Right hindlimb (tissue), 1 donor: Measurements from ENCODE around the gene AFF1.
"Not testable (repeated sequence)": the region's sequence is repeated elsewhere in the genome, so short reads cannot be mapped to it uniquely, and the experiment has no call there.

Source experiments
- DNase-seq: peaks from one replicate; pipeline ENCODE4 v3.0.0-alpha.2; 2018

The AFF1 gene

DNA sequence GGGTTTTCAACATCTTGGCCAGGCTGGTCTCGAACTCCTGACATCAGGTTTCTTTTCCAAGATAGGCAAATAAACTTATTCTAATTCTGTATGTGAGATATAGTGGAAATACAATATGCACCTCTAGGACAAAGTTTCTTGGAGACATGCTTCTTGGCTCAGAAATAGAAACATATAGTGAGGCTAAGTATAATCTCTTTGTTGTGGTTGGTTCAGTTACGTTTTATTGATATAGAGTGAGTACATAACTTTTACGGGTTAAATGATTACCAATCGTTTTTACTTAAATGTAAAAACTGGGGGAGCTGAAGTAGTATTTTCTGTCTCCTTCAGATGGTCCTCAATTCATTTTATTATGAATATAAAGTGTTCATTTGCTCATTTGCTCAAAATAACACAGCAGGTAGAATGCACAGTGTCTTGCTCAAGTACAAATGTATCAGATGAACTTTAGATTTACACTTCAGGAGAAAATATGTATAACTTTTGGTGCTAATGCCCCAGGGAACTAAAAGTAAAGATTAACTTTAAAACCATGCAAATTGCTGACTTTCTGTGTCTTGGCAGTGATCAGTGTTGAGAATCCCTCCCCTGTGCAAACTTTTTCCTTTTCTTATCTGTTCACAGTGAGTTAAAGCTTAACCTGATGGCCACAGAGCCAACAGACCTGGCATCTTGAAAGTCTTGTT, 77.6 kb downstream of the AFF1 start:
- DNase-seq: no peak

DNA sequence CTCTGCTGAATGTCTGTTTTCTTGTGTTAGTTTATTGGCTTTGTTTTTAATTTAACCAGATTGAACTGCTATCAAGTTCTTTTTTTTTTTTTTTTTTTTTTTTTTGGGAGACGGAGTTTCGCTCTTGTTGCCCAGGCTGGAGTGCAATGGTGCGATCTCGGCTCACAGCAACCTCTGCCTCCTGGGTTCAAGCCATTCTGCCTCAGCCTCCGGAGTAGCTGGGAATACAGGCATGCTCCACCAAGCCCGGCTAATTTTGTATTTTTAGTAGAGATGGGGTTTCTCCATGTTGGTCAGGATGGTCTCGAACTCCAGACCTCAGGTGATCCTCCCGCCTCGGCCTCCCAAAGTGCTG, 78.1 kb downstream of the AFF1 start:
- DNase-seq: not testable (repeated sequence)

DNA sequence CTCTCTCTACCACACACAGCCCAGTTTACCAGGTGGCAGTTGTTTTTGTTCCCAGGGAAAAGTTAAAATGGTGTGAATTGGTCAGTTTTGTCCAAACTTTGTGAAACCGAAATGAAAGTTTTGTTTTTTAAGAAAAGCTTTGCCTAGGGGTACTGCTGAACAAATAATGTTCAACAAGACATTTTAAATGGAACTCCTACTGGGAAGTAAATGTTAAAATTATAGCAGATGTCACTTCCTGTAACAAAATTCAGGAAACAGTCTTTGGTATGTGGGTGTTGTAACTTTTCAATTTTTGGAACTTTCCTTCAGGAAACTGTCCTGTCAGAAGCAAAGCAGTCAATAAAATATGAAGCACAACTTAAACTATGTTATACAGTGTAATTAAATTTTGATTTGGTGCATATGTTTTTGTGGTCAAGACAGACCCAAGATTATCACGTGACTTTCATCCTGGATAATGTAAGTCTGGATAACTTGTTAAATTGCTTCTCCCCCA, 79.5 kb downstream of the AFF1 start:
- DNase-seq: no peak

DNA sequence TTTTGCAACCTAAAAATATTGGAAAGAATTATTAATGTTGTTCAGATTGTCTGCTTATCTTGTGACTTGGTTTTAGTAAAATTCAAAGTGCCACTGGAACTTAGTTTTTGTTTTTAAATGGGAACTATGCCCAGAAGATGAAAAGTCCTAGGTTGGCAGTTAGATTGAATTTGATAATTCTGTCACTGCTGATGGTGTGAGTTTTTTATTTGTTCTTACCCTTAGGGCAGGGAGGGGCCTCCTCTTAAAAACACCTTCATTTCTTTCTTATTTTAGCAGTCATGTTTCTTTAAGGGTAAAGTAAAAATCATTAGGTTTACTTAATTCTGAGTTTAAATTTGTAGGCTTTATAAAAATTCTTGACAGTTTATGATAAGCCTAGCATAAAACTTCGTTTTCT, 80.6 kb downstream of the AFF1 start:
- no peak for DNase-seq

DNA sequence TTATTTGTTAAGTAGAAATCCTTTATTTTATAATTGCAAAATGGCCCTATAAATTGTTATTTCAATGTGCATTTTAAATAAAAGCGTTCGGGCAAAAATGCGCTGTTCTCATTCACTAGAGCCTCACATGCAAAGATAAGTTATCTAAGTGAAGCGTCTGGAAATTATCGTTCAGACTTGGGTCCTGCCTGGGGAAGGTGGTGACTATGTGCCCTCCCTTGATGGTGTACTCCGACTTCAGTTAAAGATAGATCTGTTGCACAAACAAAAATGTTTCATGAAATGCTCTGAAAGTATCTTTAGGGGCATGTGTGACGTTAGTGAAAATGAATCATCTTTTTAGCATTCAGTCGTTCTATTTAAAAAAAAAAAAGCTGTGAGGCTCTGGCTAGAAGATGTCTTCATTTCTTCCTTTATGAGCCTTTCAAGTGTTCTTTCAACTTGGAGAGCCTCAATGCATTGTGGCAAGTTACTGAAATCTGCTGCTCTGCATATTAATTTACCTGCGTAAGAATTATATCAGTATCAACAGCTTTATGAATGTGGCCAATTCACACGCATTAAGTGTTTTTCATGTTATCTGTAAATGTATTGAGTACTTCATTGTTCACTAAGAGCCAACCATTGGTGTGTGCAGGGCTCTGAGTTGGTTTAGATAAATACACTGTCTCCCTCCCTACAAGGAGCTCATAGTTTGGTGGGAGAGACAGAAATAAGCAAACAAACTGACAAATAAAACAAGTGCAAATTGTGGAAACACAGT, 83.0 kb downstream of the AFF1 start:
- DNase-seq: no peak

DNA sequence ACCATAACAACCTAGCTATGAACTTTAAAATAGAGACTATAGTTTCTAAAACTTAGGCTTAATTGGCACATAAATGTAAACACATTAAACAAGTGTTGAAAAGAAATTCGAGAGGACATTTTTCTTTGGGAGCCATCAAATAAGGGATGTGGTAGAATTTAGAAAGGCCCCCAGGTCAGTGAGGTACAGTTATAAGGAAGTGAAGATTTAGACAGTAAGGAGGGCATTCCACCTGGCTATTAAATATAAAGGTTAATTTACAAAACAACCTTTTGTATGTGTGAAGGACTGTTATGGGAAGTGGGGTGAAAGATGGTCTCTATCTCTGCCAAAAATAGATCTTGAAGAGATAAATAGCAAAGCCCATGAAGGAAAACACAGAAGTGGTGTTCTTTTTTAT, 83.9 kb downstream of the AFF1 start:
- DNase-seq: no peak

DNA sequence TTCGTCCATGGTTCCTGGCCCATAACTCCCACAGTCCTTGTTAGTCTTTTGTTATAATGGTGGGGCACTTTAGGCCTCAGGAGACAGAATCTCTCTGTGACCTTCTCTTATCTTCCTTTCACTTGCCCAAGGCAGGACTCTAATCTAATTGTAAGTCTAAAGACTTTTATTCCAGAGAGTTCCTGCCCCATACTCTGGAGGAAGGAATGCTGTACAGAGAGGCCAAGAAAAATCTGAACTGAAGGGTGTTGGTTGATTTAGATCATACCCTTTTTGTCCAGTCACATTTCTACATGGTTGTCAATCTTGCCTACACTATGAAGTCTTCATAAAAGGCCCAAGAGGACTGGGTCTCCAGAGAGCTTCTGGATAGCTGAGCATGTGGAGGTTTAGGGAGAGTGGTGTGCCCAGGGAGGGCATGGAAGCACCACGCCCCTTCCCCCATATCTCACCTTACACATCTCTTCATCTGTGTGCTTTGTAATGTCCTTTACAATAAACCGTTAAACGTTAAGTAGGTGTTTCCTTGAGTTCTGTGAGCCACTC, 84.5 kb downstream of the AFF1 start:
- no peak for DNase-seq

DNA sequence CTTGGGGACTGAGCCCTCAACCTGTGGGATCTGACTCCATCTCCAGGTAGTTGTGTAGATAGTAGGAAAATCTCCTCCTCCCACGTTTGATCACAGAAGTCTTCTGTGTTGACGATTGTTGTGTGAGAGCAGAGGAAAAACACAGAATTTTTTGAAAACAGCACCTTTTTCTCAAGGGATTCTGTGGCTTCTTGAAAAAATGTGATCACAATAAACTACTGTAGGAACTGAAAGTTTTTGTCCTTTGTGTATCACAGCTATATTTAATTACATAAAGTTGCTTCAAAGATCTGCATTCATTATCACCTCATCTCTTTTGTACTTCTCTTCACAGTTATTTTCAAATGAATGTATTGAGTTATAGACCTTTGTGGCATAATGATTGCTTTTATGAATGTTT, 85.1 kb downstream of the AFF1 start:
- no peak for DNase-seq

DNA sequence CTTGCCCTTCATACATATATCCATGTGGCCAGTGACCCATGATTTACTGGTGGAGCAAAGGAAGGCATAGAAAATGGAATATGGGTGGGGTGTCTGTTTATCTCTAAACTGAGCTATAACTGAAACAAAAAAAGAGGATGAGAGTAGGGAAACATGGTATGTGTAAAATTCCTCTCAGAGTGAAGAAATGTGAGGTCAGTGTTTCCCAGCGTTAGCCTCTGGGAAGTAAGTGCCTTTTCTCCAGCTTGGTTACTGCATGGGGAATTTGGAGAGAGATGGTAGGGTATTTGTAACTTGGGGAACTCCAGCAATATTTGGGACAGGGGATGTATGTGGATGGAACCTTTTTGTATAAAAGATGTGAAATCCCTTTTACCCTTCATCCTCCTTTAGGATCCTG, 89.4 kb downstream of the AFF1 start:
- DNase-seq: no peak

DNA sequence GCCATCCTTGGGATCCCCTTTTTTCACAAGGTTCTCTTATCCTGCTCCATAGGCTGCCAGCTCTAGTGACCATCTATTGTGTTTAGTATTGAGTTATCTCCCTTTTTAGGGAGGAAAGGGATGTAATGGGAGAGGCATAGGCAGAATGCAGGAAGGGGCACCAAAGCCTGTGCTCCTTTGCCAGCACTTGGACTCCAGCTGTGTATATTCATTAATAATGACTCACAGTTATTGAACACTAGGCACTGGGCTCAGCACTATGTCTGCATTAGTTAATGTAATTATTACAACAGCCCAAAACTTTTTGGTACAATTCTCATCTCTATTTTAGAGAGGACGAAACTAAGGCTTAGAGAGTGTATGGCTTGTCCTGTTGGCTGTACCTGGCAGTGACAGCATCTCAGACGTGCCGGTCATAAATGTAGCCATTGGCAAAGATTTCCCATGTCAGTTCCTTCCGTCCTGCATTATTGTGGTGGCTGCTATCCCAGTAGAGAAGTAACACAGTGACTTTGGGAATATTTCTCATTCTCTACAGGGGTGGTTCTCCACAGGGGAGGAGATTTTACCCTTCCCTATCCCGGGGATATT, 90.3 kb downstream of the AFF1 start:
- DNase-seq: no peak

DNA sequence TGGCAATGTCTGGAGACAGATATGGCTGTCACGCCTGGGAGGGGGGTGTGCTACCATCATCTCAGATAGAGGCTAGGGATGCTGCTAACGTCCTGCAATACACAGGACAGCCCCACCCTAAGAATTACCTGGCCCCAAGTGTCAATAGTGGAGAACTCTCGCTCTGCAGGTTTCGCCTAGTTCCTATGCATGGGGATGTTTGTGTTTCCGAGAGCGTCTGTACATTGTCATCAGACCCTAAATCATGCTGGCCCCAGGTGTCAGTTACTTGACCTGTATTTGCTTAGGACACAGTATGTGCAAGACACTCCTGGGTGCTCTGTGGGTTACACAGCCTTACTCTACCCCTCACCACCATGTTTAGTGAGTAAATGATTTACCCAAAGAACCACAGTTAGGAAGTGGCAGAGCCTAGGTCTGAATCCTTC, 90.8 kb downstream of the AFF1 start:
- no peak for DNase-seq

DNA sequence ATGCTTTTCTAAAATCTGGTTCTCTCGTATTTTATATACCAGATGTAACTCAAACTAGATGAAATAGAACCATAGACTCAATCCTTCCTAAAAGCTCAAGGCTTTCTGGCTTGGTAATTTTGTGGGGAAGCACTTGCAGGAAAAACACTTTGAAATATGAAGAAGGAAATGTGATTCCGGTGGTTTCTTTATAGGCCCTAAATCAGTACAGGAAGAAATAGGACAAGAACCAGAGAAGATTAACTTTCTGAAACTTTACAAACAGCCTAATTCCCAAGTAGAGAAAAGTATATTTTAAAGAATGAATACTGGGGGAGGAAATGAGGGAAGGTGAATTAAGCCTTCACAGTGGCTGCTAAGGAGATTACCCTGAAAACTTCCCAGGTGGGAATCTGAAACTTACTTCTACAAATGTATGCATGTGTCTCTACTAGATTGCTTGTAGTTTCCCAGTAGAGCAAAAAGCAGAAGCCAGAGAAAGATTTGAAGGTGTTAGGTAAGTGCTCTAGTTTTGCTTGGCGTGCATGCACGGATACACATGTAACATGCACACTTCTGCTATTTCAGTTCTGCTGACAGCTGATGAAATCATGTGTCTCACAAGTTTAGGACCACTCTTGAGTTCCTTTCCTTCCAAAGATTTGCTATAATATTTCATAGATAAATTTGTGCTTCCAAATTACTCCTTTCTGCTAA, 92.1 kb downstream of the AFF1 start:
- no peak for DNase-seq

DNA sequence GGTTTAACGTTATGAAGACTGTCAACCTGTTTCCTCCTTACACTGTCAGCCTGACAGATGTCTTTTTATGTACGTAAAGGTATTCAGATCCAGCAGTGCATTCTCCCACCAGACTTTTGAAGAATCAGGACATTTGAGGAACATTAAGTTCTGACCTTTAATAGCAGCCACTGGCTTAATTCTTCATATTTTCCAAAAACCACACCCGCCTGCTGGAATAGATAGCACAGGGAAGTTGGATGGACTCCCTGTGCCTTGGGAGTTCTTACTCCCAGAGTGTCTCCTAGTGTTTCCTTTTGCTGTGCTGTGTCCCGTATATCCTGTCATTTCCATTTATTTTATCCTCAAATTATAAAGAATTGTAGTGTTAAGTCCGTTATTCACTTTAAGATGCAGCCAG, 94.5 kb downstream of the AFF1 start:
- DNase-seq: no peak

DNA sequence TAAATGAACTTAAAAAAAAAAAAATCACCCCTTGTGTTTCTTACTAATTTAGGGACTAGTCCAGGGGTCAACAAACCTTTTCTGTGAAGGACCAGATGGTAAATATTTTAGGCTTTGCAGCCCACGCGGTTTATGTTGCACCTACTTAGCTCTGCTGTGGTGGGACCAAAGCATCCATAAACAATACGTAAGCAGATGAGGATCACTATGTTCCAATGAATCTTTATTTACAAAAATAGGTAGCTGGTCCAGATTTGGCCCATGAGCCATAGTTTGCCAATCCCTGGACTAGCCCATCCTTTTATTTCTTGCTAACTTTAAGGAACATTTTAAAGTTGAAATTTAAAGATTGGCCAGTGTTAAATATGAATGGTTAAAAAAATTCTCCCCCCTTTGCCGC, 95.3 kb downstream of the AFF1 start:
- DNase-seq: no peak

DNA sequence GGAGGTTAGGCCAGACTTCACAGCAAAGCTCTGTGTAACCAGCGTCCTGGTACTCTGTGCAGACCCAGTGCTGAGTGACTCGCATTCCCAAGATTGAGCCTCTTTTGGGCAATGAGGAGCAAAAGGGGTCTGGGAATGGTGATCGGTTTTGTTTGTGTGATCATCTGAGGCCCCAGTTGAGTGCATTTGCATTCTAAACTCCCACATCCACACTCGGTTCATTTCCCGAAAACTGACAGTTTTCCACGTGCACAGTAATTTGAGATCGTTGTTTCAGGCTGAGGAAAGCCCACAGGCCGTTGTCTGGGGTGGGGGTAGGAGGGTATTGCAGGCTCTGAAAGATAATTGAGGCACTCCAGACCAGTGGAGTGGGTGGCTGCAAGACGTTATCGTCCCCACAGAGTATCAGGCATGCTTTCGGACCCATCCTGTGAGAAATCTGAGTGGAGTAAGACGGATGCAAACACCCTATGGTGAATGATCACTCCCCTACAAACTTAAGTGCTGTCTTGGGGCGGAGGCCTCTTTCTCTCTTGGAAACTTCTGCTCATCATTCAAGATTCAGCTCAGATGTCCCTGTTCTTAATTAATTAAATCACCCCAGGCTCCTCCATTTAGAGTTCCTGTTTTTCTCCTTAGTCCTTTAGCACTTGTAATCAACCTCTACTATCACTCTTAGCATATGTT, 96.1 kb downstream of the AFF1 start:
- peak; percentile 44 for DNase-seq

DNA sequence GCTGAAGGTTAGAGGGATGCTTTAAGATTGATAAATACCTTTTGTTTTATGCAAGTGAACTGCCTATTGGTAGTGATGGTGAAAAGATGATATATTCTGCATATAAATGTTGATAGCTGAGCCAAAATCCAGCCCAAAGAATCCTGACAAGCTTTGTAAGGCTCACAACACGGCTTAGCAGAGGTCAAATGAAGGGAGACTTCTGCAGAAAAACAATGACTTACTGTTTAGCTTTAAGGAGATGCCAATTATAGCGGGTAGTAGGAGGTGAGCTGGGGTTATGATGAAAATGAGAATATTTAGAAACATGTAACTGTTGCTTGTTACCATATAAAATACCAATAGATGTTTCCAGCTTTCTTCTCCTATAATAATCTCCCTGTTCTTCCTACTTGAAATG, 97.1 kb downstream of the AFF1 start:
- DNase-seq: no peak

DNA sequence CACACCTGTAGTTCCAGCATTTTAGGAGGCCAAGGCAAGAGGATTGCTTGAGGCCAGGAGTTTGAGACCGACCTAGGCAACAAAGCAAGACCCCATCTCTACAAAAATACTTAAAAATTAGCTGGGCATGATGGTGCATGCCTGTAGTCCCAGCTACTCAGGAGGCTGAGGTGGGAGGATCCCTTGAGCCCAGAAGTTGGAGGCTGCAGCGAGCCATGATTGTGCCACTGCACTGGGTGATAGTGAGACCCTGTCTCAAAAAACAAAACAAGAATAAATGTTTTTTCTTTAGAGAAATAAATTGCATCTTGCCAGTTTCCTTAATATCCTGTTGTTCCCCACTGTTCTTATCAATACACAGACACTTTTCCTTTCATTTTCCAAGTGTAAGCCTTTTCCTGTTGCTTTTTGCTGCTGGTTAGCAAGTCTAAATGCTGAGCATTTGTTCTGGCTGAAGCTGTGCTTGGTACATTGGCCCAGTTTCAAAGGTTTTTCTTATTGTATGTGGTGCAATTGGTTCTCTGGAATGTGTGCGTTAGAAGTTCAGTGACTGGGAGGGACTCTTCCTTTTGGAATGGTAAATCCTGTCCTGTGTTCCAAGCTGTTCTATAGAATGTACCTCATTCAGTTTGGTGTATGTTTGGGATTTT, 98.2 kb downstream of the AFF1 start:
- no peak for DNase-seq

DNA sequence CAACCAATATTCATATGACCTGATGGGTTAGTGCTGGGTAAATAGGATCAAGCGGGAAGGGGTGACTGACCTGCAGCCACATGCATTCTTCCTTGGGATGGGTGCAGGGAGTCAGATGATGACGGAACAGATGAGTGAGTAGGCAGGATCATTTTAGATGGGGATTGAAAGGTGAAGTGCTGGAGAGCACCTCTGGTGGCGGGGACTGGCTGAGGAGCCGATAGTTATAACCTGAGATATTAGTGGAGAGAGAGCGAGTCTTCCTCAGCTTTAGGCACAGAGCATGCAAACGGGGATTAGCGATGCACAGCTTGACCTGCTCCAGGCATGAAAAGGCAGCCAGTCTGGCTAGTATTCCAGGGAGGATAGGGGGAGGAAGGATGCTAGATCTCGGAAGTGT, 99.1 kb downstream of the AFF1 start:
- no peak for DNase-seq

DNA sequence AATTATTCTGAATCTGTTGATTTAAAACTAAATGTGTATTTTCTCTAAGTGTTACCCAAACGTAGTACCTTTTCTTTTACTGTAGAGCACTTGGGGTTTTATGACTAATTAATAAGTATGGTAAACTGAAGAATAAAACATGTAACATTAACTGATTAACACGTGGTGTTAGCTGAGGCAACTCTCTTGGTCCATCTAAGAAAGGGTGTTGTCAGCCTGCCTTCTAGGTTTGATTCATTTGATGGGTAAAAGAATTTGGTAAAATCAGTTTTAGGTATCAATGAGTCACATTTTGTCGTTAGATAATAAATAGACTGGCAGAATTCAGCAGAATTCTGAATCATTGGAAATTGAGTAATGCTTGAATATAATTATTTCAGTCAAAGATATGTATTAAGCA, 99.7 kb downstream of the AFF1 start:
- DNase-seq: no peak

DNA sequence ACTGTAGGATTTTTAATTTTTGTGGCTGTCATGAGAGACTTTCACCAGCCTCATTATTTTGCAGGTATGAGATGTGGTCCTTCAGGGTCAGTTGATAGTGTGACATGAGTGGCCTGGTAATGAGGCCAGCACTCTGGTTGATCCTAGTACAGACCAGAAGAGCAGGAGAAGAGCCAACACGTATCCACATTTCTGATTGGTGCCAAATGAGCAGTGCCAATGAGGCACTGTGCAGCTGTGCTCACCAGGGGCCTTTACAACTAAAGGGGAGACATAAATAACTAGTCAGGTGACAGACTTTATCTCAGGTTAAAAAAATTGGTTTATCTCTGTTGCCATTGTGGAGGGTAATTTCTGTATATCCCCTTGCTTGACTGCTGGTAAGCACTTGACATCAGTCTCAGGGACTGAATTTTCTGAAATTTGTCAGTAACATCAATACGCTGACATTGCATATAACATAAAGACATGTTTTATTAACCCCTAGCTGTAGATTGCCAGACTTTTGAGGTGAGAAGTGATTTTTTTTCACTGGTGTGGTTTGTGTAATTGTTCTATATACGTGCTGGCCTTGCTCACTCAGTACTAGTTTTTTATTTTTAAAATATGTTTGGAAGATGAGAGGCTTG, 101.2 kb downstream of the AFF1 start:
- no peak for DNase-seq

DNA sequence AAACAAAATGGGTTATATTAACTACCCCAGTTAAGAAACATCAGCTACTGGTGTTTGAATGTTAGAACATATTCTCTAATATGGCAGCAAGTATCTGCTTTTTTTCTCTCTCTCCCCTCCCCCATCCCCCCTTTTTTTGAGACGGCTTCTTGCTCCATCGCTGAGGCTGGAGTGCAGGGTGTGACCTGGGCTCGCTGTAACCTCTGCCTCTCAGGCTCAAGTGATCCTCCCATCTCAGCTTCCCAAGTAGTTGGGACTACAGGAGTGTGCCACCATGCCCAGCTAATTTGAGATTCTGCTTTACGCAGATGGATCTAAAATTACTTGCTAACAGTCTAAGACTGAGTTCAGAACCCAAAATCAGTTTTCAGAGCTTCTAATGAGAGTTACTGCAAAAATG, 101.9 kb downstream of the AFF1 start:
- no peak for DNase-seq

DNA sequence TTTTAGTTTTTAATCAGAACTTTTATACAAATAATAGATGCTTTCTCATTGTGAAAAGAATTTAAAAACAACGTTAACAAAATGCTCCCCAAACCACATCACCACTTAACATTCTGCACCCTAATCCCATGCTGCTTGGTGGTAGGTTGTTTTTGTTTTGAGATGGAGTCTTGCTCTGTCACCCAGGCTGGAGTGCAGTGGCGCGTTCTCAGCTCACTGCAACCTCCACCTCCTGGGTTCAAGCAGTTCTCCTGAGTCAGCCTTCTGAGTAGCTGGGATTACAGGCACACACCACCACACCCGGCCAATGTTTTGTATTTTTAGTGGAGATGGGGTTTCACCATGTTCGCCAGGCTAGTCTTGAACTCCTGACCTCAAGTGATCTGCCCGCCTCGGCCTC, 102.4 kb downstream of the AFF1 start:
- DNase-seq: not testable (repeated sequence)
